Hematopoietic multipotent progenitor cell treated with erythropoietin and hydrocortisone succinate and interleukin-3 and kit ligand, for 8 days (in vitro differentiated cells): ENCODE data around the gene ATG13.
A peak's percentile ranks its signal among the peaks of the same experiment; 100 is the strongest.

Experiments used
- DNase-seq: peaks from one replicate; pipeline ENCODE4 v3.0.0-alpha.2; 2015

The ATG13 gene

GRCh38 chr11:46609386-46609785 is 8.0 kb upstream of the ATG13 start:
- DNase-seq: no peak

DNA sequence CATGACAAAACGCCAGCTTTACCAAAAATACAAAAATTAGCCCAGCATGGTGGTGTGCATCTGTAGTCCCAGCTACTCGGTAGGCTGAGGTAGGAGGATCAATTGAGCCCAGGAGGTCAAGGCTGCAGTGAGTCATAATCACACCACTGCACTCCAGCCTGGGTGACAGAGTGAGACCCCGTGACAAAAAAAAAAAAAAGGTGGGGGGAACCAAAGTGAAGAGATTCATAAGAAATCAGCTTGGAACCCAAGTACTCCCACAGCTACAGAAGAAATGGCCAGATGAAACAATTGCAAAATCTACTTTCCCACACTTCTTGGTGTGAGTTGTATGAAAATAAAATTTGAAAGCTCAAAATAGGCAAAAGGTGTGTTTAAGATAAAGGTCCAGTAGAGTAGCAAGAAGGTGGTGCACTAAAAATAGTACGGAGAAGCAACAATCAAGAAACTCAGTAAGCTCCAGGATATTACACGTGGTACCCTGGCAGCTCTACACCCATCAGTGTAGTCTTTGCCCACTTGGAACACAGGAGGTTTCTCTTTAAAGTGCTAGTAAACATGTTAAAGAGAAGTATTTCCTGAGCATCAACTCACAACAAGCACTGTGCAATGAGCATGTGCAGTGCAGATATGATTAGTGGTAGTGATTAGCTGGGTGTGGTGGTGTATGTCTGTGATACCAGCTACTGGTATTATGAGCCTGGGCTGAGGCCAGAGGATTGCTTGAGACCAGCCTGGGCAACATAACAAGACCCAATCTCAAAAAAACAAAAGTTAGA is 5.6 kb upstream of the ATG13 start:
- DNase-seq: peak; percentile 97

DNA sequence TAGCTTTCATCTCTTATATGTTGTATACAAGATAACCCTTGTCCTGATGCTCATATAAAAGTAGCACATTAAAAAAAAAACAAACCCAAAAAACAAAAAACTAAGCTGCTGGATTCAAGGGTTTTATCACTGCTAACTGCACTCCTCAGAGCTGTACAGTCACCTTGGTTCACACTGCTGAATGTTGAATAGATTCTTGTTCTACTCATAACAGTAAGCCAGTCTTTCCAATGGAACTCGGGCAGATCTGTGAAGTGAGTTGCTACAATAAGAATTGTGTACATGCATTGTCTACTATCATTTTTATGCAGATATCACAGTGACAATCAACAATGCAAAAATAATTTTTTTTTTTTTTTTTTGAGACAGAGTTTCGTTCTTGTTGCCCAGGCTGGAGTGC is 5.0 kb upstream of the ATG13 start:
- no peak for DNase-seq

- no peak for DNase-seq
Measured at GRCh38 chr11:46615756-46616155, 1.6 kb upstream of the ATG13 start.

- DNase-seq: peak; percentile 35
Measured at GRCh38 chr11:46616551-46617133, 711 bp upstream of the ATG13 start.

- DNase-seq: no peak
Measured at GRCh38 chr11:46617972-46618314, 590 bp downstream of the ATG13 start.

- DNase-seq: peak; percentile 32
Measured at GRCh38 chr11:46618837-46619236, 1.5 kb downstream of the ATG13 start.

DNA sequence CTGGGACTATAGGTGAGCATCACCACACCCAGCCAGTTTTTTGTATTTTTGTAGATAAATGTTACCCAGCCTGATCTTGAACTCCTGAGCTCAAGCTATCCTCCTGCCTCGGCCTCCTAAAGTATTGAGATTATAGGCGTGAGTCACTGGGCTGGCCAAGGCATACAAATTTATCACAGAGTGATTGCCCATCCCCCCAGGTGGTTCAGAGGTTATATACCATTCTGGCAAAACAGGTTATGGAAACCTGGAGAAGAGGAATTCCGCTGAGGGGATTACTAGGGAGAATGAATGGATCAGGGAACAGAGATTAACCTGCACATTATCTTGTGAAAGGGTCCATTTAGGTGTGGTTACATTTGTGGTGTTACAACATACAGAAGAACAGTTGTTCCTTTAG is 8.1 kb downstream of the ATG13 start:
- DNase-seq: no peak

GRCh38 chr11:46628961-46629360 is 11.6 kb downstream of the ATG13 start:
- no peak for DNase-seq

DNA sequence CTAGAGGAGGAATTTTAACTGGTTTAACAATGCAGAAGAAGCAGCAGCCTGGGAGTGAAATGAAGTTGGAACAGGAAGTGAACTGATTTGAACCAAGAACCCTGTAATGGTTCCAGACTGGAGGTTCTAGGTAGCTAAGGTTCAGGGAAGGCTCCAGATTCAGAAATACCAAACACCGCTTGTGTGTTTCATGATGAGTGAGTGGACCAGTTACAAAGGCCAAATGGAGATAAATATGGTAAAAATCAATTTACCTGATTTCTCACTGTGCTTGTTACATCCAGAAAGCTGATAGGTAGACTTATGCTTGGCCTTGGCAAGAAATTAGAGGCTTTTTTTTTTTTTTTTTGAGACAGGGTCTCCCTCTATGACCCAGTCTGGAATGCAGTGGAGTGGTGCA is 12.9 kb downstream of the ATG13 start:
- no peak for DNase-seq

DNA sequence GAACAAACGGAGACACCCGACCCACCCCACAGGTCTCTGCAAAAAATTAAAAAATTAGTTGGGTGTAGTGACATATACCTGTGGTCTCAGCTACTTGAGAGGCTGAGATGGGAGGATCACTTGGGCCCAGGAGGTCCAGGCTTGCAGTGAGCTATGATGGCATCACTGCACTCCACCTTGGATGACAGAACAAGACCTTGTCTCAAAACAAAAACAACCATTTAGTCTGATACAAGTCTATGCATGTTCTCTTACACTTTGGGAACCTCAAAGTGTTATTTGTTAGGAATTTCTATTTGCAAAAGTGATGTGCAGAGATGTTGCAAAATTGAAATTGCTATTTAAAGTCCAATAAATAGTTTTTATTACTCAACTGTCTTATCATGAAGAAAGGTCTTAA is 14.3 kb downstream of the ATG13 start:
- DNase-seq: no peak

GRCh38 chr11:46632502-46632901 is 15.1 kb downstream of the ATG13 start:
- DNase-seq: no peak

DNA sequence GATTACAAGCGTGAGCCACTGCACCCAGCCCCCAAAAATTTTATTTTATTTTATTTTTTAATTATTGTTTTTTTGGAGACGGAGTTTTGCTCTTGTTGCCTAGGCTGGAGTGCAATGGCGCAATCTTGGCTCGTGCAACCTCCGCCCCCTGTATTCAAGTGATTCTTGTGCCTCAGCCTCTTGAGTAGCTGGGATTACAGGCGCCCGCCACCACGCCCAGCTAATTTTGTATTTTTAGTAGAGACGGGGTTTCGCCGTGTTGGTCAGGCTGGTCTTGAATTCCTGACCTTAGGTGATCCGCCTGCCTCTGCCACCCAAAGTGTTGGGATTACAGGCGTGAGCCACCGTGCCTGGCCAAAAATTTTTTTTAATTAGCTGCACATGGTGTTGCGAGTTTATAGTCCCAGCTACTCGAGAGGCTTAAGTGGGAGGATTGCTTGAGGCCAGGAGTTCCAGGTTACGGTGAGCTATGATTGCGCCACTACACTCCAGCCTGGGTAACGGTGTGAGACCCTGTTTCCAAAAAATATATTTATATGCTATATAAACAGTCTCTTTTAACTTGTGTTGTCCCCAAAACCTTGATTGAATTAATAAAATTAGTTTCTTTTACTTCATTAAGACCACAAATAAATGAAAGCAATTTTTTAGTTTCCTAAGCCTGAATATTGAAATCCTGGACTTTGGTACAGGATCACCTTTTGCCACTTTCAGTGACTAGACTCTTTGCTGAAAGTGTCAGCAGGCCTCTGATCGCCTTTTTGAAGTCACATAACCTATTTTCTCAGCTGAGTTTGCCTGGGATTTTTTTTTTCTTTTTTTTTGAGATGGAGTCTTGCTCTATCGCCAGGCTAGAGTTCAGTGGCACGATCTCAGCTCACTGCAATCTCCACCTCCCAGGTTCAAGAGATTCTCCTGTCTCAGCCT is 16.2 kb downstream of the ATG13 start:
- DNase-seq: no peak

DNA sequence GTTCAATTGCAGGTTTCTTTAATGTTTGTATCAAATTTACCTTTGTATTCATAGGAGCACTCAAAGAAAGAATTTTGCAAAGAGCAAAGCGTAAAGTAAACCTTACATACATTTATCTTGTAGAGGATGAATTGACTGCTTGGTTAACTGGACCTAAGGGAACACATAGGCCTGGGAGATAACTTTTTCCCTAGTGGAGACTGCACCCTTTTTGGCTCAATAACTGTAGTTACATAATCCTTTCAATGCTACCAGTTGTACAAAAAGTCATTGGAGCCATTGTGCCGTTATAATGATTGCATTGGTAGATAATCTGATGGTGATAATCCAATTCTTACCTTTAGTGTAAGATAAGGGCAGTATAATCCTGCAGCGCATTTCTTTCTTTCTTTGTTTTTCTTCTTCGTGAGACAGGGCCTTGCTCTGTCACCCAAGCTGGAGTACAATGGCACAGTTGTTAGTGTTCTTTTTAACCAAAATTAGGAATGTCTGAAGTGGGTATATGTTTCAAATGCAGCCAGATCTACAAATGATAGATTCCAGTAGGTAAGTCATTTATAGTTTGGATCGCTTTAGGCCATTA is 18.3 kb downstream of the ATG13 start:
- no peak for DNase-seq

- no peak for DNase-seq
Measured at GRCh38 chr11:46637546-46637945, 20.2 kb downstream of the ATG13 start.

GRCh38 chr11:46639197-46639839 is 22.0 kb downstream of the ATG13 start:
- DNase-seq: no peak

DNA sequence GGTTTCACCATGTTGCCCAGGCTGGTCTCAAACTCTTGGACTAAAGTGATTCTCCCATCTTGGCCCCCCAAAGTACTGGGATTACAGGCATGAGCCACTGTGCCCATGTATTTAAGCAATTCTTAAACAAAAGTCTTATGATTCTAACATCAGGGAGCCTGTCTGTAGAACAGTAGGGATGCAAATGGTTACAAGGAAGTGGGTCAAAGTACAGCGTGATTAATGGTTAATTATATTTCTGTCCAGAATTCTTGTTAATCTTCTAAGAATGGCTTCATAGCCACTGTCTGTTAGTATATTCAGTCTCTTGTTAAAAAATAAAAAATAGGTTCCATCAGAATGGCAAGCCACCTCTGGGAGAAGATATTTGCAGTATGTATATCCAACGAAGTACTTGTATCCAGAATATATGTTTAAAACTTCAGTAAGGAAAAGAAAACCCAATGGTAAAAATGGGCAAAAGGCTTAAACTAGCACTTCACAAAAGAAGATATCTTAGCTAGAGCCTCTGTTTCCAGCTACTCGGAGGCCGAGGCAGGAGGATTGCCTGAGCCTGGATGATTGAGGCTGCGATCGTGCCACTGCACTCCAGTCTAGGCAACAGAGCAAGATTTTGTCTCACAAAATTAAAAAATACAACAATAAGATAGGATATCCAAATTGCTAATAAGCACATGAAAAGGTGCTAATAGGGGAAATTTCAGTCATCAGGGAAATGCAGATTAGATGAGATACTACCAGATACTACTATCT is 22.9 kb downstream of the ATG13 start:
- DNase-seq: no peak

GRCh38 chr11:46641639-46642038 is 24.3 kb downstream of the ATG13 start:
- DNase-seq: no peak

- DNase-seq: no peak
Measured at GRCh38 chr11:46642627-46643335, 25.4 kb downstream of the ATG13 start.

DNA sequence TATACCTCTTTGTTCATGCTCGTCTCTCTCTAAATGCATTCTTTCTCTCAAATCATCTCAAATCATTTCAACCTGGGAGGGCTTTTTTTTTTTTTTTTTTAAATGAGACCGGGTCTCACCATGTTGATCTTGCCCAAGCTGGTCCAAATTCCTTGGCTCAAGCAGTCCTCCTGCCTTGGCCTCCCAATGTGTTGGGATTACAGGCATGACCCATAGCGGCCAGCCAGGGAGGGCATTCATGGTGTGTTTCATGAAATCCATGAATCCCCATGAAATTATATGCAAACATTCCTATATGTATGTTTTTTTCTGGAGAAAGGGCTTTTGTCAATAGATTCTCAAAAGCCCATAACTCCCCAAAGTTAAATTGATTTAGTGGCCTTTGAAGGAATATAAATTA is 26.2 kb downstream of the ATG13 start:
- no peak for DNase-seq

DNA sequence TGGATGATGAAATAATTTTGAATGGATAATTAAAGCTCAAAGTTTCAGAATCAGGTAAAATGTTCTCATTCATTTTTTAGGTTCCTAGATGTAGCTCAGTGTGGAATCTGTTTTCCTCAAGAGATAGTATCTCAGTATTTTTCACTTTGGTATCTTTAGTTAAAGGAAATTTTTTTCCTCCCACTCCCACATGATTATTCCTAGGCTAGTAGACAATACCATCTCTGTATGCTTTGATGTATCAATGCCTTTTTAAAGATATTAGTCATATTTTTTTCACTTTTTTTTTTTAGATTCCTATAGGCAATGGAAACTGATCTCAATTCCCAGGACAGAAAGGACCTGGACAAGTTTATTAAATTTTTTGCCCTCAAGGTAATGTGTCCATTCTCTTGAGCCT is 26.6 kb downstream of the ATG13 start:
- no peak for DNase-seq
